EH (cell line): ENCODE measurements around the gene MS4A6E.
A peak's percentile ranks its signal among the peaks of the same experiment; 100 is the strongest.
"Not testable (repeated sequence)": the region's sequence is repeated elsewhere in the genome, so short reads cannot be mapped to it uniquely, and the experiment has no call there.

ENCODE experiments used
- DNase-seq: peaks from one replicate; pipeline ENCODE4 v3.0.0-alpha.2; 2015; ENCODE audit warnings: low read depth

Gene MS4A6E

GRCh38 chr11:60336767-60337391 is 9.8 kb downstream of the MS4A6E start:
- DNase-seq: no peak

GRCh38 chr11:60338053-60338452 is 11.0 kb downstream of the MS4A6E start:
- no peak for DNase-seq

GRCh38 chr11:60339356-60339755 is 12.3 kb downstream of the MS4A6E start:
- DNase-seq: no peak

- no peak for DNase-seq
Measured at GRCh38 chr11:60343094-60343704, 16.1 kb downstream of the MS4A6E start.

GRCh38 chr11:60344146-60344545 is 17.1 kb downstream of the MS4A6E start:
- DNase-seq: no peak

- no peak for DNase-seq
Measured at GRCh38 chr11:60345489-60345888, 18.4 kb downstream of the MS4A6E start.

- DNase-seq: no peak
Measured at GRCh38 chr11:60347084-60347797, 20.2 kb downstream of the MS4A6E start.

- no peak for DNase-seq
Measured at GRCh38 chr11:60348116-60348515, 21.1 kb downstream of the MS4A6E start.

GRCh38 chr11:60349990-60350389 is 22.9 kb downstream of the MS4A6E start:
- DNase-seq: no peak

- no peak for DNase-seq
Measured at GRCh38 chr11:60357771-60358170, 30.7 kb downstream of the MS4A6E start.

- no peak for DNase-seq
Measured at GRCh38 chr11:60360621-60361020, 33.6 kb downstream of the MS4A6E start.

GRCh38 chr11:60362241-60362640 is 35.2 kb downstream of the MS4A6E start:
- no peak for DNase-seq

GRCh38 chr11:60363542-60364470 is 36.8 kb downstream of the MS4A6E start:
- DNase-seq: peak; percentile 47

GRCh38 chr11:60366262-60366904 is 39.3 kb downstream of the MS4A6E start:
- DNase-seq: not testable (repeated sequence)

- no peak for DNase-seq
Measured at GRCh38 chr11:60367009-60367408, 40.0 kb downstream of the MS4A6E start.

GRCh38 chr11:60367896-60368295 is 40.8 kb downstream of the MS4A6E start:
- DNase-seq: no peak

GRCh38 chr11:60370252-60370810 is 43.3 kb downstream of the MS4A6E start:
- no peak for DNase-seq

GRCh38 chr11:60370811-60371298 is 43.8 kb downstream of the MS4A6E start:
- no peak for DNase-seq

GRCh38 chr11:60371386-60371785 is 44.3 kb downstream of the MS4A6E start:
- DNase-seq: no peak

- no peak for DNase-seq
Measured at GRCh38 chr11:60371854-60372253, 44.8 kb downstream of the MS4A6E start.

- no peak for DNase-seq
Measured at GRCh38 chr11:60372767-60373166, 45.7 kb downstream of the MS4A6E start.
